ENCODE results near the gene PCNX1.

The PCNX1 gene

GRCh38 chr14:71115821-71116567 is 208.7 kb downstream of the PCNX1 start:
- Histone ChIP-seq H3K4me3 (ENCODE audit: low read depth, low read length) (no peak overlapping the region), H3K9ac (ENCODE audit: low read length) (no peak overlapping the region), H3K9me3 (ENCODE audit: control insufficient read depth, insufficient read depth, low read depth, low read length) (peaks cover 2% of the 10 kb centered on the region; the same call in 1 of the 2 replicates), H3K27me3 (ENCODE audit: control insufficient read depth, insufficient read depth, low read length) (no peaks in the 10 kb centered on the region), H3K4me1 (ENCODE audit: control insufficient read depth, insufficient read depth, low read length) (peaks cover 21% of the 10 kb centered on the region), H3K36me3 (ENCODE audit: control insufficient read depth, insufficient read depth, low read length) (peaks cover 11% of the 10 kb centered on the region), H3K27ac (ENCODE audit: low read depth, low read length) (no peak overlapping the region)

DNA sequence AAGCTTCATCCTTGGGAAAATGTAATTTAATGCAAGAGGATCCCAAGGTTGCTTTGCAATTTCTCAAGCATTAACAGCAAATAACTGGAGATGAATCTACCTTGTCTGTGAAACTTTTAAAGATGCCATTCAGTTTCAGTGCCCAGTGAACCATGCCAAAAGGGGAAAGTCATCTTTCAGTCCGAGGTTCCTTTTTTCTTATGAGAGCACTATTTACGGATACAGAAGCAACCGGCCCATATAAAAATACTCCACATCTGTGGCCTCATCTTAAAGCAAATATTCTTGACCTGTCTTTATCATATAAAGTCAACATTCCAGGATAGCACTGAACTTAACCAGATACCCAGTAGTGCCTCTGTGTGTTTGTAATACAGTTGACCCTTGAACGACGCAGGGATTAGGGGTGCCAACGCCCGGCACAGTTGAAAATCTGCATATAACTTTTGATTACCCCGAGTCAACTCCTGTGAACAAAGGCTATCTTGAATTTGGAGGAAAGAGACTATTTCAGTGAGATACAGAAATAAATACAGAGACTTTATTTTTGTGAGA is 209.4 kb downstream of the PCNX1 start:
- no peaks in the 10 kb centered on the region for H3K27me3 ChIP-seq (ENCODE audit: control insufficient read depth, insufficient read depth, low read length)
- peaks cover 6% of the 10 kb centered on the region for H3K36me3 ChIP-seq (ENCODE audit: control insufficient read depth, insufficient read depth, low read length)
- H3K9ac ChIP-seq (ENCODE audit: low read length), result no peak overlapping the region
- peaks cover 8% of the 10 kb centered on the region; the same call in 1 of the 2 replicates for H3K9me3 ChIP-seq (ENCODE audit: control insufficient read depth, insufficient read depth, low read depth, low read length)
- peak overlapping the region; percentile 85; the same call in 1 of the 2 replicates for H3K27ac ChIP-seq (ENCODE audit: low read depth, low read length)
- H3K4me1 ChIP-seq (ENCODE audit: control insufficient read depth, insufficient read depth, low read length), result peaks cover 21% of the 10 kb centered on the region
- no peak overlapping the region for H3K4me3 ChIP-seq (ENCODE audit: low read depth, low read length)

DNA sequence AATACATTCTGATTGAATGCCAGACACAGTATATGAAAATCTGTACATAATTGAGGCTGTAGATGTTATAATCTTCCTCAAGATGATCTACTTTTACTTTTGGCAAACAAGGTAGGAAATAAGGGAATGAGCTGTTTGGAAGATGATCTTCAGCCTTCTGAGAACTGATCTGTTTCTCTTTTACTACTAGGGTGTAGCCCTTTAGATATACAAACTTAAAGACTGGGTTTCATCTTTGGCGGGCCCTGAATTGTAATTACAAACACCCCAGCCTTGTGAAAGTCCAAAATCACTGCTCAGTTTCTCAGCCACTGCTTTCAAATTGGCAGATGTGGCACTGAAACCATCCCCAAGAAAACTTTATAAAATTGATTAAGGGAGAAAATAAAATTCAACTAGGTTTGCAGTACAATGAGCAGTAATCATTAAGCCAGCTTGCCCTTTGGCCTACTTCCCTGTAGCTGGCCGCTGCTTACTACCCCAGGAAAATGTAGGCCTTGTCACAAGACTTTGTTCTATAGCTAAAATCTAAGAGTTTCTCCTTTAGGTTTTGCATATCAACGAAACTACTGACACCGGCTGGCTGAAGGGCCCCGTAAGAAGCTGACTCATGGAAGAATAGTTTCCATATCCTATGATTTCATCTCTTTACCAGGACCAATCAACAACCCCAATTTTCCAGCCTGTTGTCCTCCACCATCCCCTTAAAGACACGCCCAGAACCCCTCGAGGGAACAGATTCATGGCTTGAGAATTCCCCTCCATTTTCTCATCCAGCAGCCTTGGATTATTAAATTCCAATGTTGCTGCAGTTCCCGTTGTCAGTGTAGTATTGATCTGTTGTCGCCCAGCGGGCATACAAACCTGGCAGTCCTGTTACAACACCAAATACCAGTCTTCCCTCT is 210.8 kb downstream of the PCNX1 start:
- Histone ChIP-seq H3K4me1 (ENCODE audit: control insufficient read depth, insufficient read depth, low read length) (peaks cover 23% of the 10 kb centered on the region), H3K36me3 (ENCODE audit: control insufficient read depth, insufficient read depth, low read length) (peaks cover 4% of the 10 kb centered on the region; the same call in 1 of the 2 replicates), H3K9me3 (ENCODE audit: control insufficient read depth, insufficient read depth, low read depth, low read length) (peaks cover 10% of the 10 kb centered on the region; the same call in 1 of the 2 replicates), H3K9ac (ENCODE audit: low read length) (peak overlapping the region; percentile 63), H3K27me3 (ENCODE audit: control insufficient read depth, insufficient read depth, low read length) (no peaks in the 10 kb centered on the region), H3K27ac (ENCODE audit: low read depth, low read length) (peak overlapping the region; percentile 85; the same call in 1 of the 2 replicates), H3K4me3 (ENCODE audit: low read depth, low read length) (no peak overlapping the region)

- peak overlapping the region; percentile 85; the same call in 1 of the 2 replicates for H3K27ac ChIP-seq (ENCODE audit: low read depth, low read length)
- peaks cover 4% of the 10 kb centered on the region; the same call in 1 of the 2 replicates for H3K36me3 ChIP-seq (ENCODE audit: control insufficient read depth, insufficient read depth, low read length)
- H3K27me3 ChIP-seq (ENCODE audit: control insufficient read depth, insufficient read depth, low read length), result no peaks in the 10 kb centered on the region
- no peak overlapping the region for H3K4me3 ChIP-seq (ENCODE audit: low read depth, low read length)
- H3K9me3 ChIP-seq (ENCODE audit: control insufficient read depth, insufficient read depth, low read depth, low read length), result peaks cover 13% of the 10 kb centered on the region; the same call in 1 of the 2 replicates
- H3K9ac ChIP-seq (ENCODE audit: low read length), result peak overlapping the region; percentile 63
- peaks cover 32% of the 10 kb centered on the region for H3K4me1 ChIP-seq (ENCODE audit: control insufficient read depth, insufficient read depth, low read length)
These were observed 211.8 kb downstream of the PCNX1 start for GRCh38 chr14:71119075-71119474.

GRCh38 chr14:71119832-71120231 is 212.6 kb downstream of the PCNX1 start:
- Histone ChIP-seq H3K9ac (ENCODE audit: low read length) (no peak overlapping the region), H3K27me3 (ENCODE audit: control insufficient read depth, insufficient read depth, low read length) (no peaks in the 10 kb centered on the region), H3K36me3 (ENCODE audit: control insufficient read depth, insufficient read depth, low read length) (peaks cover 4% of the 10 kb centered on the region; the same call in 1 of the 2 replicates), H3K9me3 (ENCODE audit: control insufficient read depth, insufficient read depth, low read depth, low read length) (peaks cover 15% of the 10 kb centered on the region; the same call in 1 of the 2 replicates), H3K4me1 (ENCODE audit: control insufficient read depth, insufficient read depth, low read length) (peaks cover 32% of the 10 kb centered on the region), H3K27ac (ENCODE audit: low read depth, low read length) (no peak overlapping the region), H3K4me3 (ENCODE audit: low read depth, low read length) (no peak overlapping the region)

DNA sequence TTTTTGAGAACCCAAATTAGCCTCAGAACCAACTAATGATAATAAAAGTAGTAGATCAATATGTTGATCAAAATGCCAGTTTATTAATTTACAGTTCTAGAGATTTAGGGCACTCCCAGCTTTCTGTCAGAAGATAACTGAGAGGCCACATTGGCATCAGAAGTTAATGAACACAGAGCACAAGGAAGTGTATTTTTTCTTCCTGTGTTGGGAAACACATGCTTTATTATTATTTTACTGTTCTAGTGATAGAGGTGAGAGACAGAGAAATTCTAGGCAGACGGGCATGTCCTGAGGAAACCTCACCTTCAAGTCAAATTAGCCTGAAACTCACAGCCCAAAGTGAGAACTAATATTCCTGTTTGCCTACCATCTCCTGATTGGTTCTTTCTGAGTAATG is 213.7 kb downstream of the PCNX1 start:
- no peak overlapping the region for H3K4me3 ChIP-seq (ENCODE audit: low read depth, low read length)
- H3K36me3 ChIP-seq (ENCODE audit: control insufficient read depth, insufficient read depth, low read length), result peaks cover 4% of the 10 kb centered on the region; the same call in 1 of the 2 replicates
- H3K27ac ChIP-seq (ENCODE audit: low read depth, low read length), result no peak overlapping the region
- H3K9me3 ChIP-seq (ENCODE audit: control insufficient read depth, insufficient read depth, low read depth, low read length), result peaks cover 20% of the 10 kb centered on the region; the same call in 1 of the 2 replicates
- H3K27me3 ChIP-seq (ENCODE audit: control insufficient read depth, insufficient read depth, low read length), result no peaks in the 10 kb centered on the region
- no peak overlapping the region for H3K9ac ChIP-seq (ENCODE audit: low read length)
- peaks cover 26% of the 10 kb centered on the region for H3K4me1 ChIP-seq (ENCODE audit: control insufficient read depth, insufficient read depth, low read length)

DNA sequence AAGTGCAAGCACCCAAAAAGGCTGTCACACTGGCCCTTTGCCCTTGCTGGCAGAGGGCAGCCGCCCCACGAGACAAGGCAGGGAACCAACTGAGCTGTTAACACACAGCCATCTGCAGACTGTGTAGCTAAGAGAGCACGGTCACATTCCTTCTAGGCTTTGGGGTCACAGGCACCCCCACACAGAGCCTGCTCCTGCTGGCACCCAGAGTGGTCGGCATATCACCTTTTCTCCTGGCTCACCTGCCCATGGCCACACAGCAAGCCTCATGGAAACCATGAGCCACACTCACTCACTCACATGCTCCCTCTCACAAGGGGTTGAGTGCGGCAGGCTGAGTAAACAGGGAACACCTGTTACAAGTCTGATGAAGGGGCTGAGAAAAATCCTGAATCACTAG is 214.5 kb downstream of the PCNX1 start:
- no peak overlapping the region; the same call in 1 of the 2 replicates for H3K27ac ChIP-seq (ENCODE audit: low read depth, low read length)
- no peak overlapping the region for H3K4me3 ChIP-seq (ENCODE audit: low read depth, low read length)
- peaks cover 4% of the 10 kb centered on the region; the same call in 1 of the 2 replicates for H3K36me3 ChIP-seq (ENCODE audit: control insufficient read depth, insufficient read depth, low read length)
- no peaks in the 10 kb centered on the region for H3K27me3 ChIP-seq (ENCODE audit: control insufficient read depth, insufficient read depth, low read length)
- peaks cover 26% of the 10 kb centered on the region for H3K4me1 ChIP-seq (ENCODE audit: control insufficient read depth, insufficient read depth, low read length)
- H3K9ac ChIP-seq (ENCODE audit: low read length), result peak overlapping the region; percentile 11
- peaks cover 20% of the 10 kb centered on the region; the same call in 1 of the 2 replicates for H3K9me3 ChIP-seq (ENCODE audit: control insufficient read depth, insufficient read depth, low read depth, low read length)

DNA sequence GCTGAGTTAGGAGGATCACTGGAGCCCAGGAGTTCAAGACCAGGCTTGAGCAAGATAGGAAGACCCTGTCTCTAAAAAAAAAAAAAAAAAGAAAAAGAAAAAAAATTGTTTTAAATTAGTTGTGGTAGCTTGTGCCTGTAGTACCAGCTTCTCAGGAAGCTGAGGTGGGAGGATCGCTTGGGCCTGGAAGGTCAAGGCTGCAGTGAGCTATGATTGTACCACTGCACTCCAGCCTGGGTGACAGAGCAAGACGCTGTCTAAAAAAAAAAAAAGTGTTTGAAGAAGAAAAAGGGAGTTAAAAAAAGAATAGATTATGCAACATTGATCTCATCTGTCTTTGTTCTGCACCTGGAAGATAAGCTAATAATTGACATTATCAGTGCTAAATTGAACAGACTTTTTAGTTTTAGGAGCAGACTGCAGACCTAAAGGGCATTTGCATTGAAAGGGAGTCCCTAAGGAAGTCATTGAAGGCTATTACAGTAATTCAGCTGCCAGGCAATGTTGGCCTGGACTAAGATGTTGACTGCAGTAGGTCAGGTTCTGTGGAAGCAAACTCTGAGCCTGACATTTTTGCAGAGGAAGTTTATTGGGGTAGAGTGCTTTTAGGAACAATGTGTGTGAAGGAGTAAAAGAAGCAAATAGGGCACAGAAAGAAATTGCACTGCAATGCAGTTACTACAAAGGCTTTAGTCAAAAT is 215.8 kb downstream of the PCNX1 start:
- Histone ChIP-seq H3K9ac (ENCODE audit: low read length) (peak overlapping the region; percentile 86), H3K27ac (ENCODE audit: low read depth, low read length) (peak overlapping the region; percentile 46; the same call in 1 of the 2 replicates), H3K27me3 (ENCODE audit: control insufficient read depth, insufficient read depth, low read length) (no peaks in the 10 kb centered on the region), H3K36me3 (ENCODE audit: control insufficient read depth, insufficient read depth, low read length) (peaks cover 4% of the 10 kb centered on the region; the same call in 1 of the 2 replicates), H3K4me3 (ENCODE audit: low read depth, low read length) (no peak overlapping the region; the same call in 1 of the 2 replicates), H3K4me1 (ENCODE audit: control insufficient read depth, insufficient read depth, low read length) (peaks cover 22% of the 10 kb centered on the region), H3K9me3 (ENCODE audit: control insufficient read depth, insufficient read depth, low read depth, low read length) (peaks cover 20% of the 10 kb centered on the region; the same call in 1 of the 2 replicates)

GRCh38 chr14:71123579-71124135 is 216.4 kb downstream of the PCNX1 start:
- Histone ChIP-seq H3K36me3 (ENCODE audit: control insufficient read depth, insufficient read depth, low read length) (peaks cover 3% of the 10 kb centered on the region; the same call in 1 of the 2 replicates), H3K9ac (ENCODE audit: low read length) (peak overlapping the region; percentile 86), H3K27ac (ENCODE audit: low read depth, low read length) (peak overlapping the region; percentile 46; the same call in 1 of the 2 replicates), H3K27me3 (ENCODE audit: control insufficient read depth, insufficient read depth, low read length) (no peaks in the 10 kb centered on the region), H3K4me1 (ENCODE audit: control insufficient read depth, insufficient read depth, low read length) (peaks cover 15% of the 10 kb centered on the region), H3K4me3 (ENCODE audit: low read depth, low read length) (peak overlapping the region; percentile 9; the same call in 1 of the 2 replicates), H3K9me3 (ENCODE audit: control insufficient read depth, insufficient read depth, low read depth, low read length) (peaks cover 20% of the 10 kb centered on the region; the same call in 1 of the 2 replicates)
